GM21723 (cell line): Measurements from ENCODE around the gene OR7G3.
A peak's percentile ranks its signal among the peaks of the same experiment; 100 is the strongest.

Source experiments
- ATAC-seq: cut with Tn5 transposase; IDR thresholded peaks from one replicate; pipeline ENCODE4 v1.9.1; 2021; ENCODE audit warnings: mild to moderate bottlenecking, moderate library complexity; ENCODE audit not compliant: unreplicated experiment

The OR7G3 gene

GRCh38 chr19:9126900-9127405 is at the start of gene OR7G3:
TSS of gene OR7G3 (minus strand) at chr19:9126950. CDS start at chr19:9126950, 0 bp downstream.
- no peak for ATAC-seq

- no peak for ATAC-seq
Measured at GRCh38 chr19:9175326-9175725, 48.6 kb upstream of the OR7G3 start.

- no peak for ATAC-seq
Measured at GRCh38 chr19:9171393-9171991, 44.7 kb upstream of the OR7G3 start.

- no peak for ATAC-seq
Measured at GRCh38 chr19:9166846-9167245, 40.1 kb upstream of the OR7G3 start.

GRCh38 chr19:9165261-9165660 is 38.5 kb upstream of the OR7G3 start:
- ATAC-seq, result no peak

GRCh38 chr19:9161427-9161826 is 34.7 kb upstream of the OR7G3 start:
- no peak for ATAC-seq

GRCh38 chr19:9159891-9160290 is 33.1 kb upstream of the OR7G3 start:
- ATAC-seq, result no peak

- no peak for ATAC-seq
Measured at GRCh38 chr19:9156304-9156703, 29.6 kb upstream of the OR7G3 start.

- no peak for ATAC-seq
Measured at GRCh38 chr19:9155591-9155990, 28.8 kb upstream of the OR7G3 start.

GRCh38 chr19:9151367-9151766 is 24.6 kb upstream of the OR7G3 start:
- no peak for ATAC-seq

- no peak for ATAC-seq
Measured at GRCh38 chr19:9150650-9151049, 23.9 kb upstream of the OR7G3 start.

- no peak for ATAC-seq
Measured at GRCh38 chr19:9149997-9150396, 23.2 kb upstream of the OR7G3 start.

GRCh38 chr19:9148697-9149096 is 21.9 kb upstream of the OR7G3 start:
- no peak for ATAC-seq

- no peak for ATAC-seq
Measured at GRCh38 chr19:9146882-9147281, 20.1 kb upstream of the OR7G3 start.

GRCh38 chr19:9144920-9145319 is 18.2 kb upstream of the OR7G3 start:
- no peak for ATAC-seq

GRCh38 chr19:9140159-9140874 is 13.6 kb upstream of the OR7G3 start, which contains the start of gene ZNF317:
TSS of gene ZNF317 (plus strand) at chr19:9140397. CDS start at chr19:9156017, 15,620 bp downstream.
- ATAC-seq, result peak; percentile 96

- ATAC-seq, result peak; percentile 8
Measured at GRCh38 chr19:9139609-9140158, 12.9 kb upstream of the OR7G3 start.

GRCh38 chr19:9132422-9132821 is 5.7 kb upstream of the OR7G3 start:
- no peak for ATAC-seq

- no peak for ATAC-seq
Measured at GRCh38 chr19:9130965-9131364, 4.2 kb upstream of the OR7G3 start.

GRCh38 chr19:9128171-9128570 is 1.4 kb upstream of the OR7G3 start:
- ATAC-seq, result no peak

- ATAC-seq, result no peak
Measured at GRCh38 chr19:9116547-9116946, 10.2 kb downstream of the OR7G3 start.

- no peak for ATAC-seq
Measured at GRCh38 chr19:9115307-9115813, 11.4 kb downstream of the OR7G3 start, which contains the start of gene OR7G1. TSS of gene OR7G1 (minus strand) at chr19:9115763. CDS start at chr19:9115763, 0 bp downstream.
